K562 (cell line): Measurements from ENCODE around the gene XKR7. TPM values are rescaled to one million over a fixed set of nuclear protein-coding genes. Genes with fewer than 3 reads are reported as not detected.

Experiments
- ATAC-seq: fragments of 200-7000 bp; cut with Tn5 transposase; 3 replicates; pipeline ENCODE4 v1.9.1; 2020; ENCODE audit warnings: moderate library complexity
- BruUV-seq: library from RNA; stranded (reverse); fragments of 400-500 nt; replicated peaks from 2 replicates; lab custom pipeline; 2021; lab: Mats Ljungman, UMichigan
- CTCF ChIA-PET: fragments of 300-600 bp; formaldehyde crosslinking; extraction: SDS; loops from one replicate; lab custom pipeline; 2021; ENCODE audit warnings: low intra/inter-chr PET ratio; lab: Yijun Ruan, JAX
- POLR2A ChIA-PET: fragments of 300-600, 350-650 bp; sonication (Branson Sonifier 250); formaldehyde crosslinking; extraction: SDS; loops from one replicate; lab custom pipeline; 2021; ENCODE audit warnings: antibody characterized with exemption, inconsistent platforms; lab: Yijun Ruan, JAX
- DNase-seq, 4 experiments: peaks; one replicate each; pipeline versions ENCODE4 v3.0.0 to v3.0.0-alpha.2; 2011 to 2018; ENCODE audit warnings: low spot score in 3 of 4, mixed read lengths in 3 of 4; ENCODE audit errors: extremely low read depth in 1 of 4
- FAIRE-seq: peaks from 2 replicates; lab custom pipeline; 2011; peaks lifted over from hg19 to GRCh38; lab: Jason Lieb, UNC
- H2AFZ ChIP-seq: 2 replicates; pipeline ENCODE4 v1.6.0; 2011; ENCODE audit warnings: low read depth, low read length, control low read depth, inconsistent platforms
- H3K27ac ChIP-seq: fragments of 200-600 bp; 3 replicates; pipeline ENCODE4 v1.8.0; 2011; ENCODE audit warnings: low read depth, mild to moderate bottlenecking, control low read depth, inconsistent platforms, low read length, moderate library complexity, mixed read lengths; ENCODE audit errors: extremely low read depth
- H3K27me3 ChIP-seq, 2 experiments: fragments of 300-600 bp in 1 of 2; 2 replicates in 1 of 2; 3 replicates in 1 of 2; pipeline versions ENCODE4 v1.6.0 to v1.8.0; 2011; ENCODE audit warnings: inconsistent platforms in 2 of 2, low read length in 2 of 2, mild to moderate bottlenecking in 1 of 2, mixed read lengths in 1 of 2, moderate library complexity in 1 of 2; ENCODE audit not compliant: control insufficient read depth in 2 of 2, insufficient read depth in 2 of 2
- H3K36me3 ChIP-seq: fragments of 300-600 bp; 3 replicates; pipeline ENCODE4 v1.8.0; 2011; ENCODE audit warnings: mild to moderate bottlenecking, low read length, inconsistent platforms; ENCODE audit not compliant: control insufficient read depth, insufficient read depth
- H3K4me1 ChIP-seq, 2 experiments: fragments of 200-600 bp in 1 of 2; replicated peaks in 1 of 2; 2 replicates in 1 of 2; 3 replicates in 1 of 2; pipeline versions ENCODE4 v1.5.1 to v1.8.0; 2011; ENCODE audit warnings: inconsistent platforms in 2 of 2, low read length in 2 of 2, mild to moderate bottlenecking in 1 of 2, mixed read lengths in 1 of 2, moderate library complexity in 1 of 2; ENCODE audit not compliant: control insufficient read depth in 2 of 2, insufficient read depth in 2 of 2
- H3K4me2 ChIP-seq: 2 replicates; pipeline ENCODE4 v1.6.1; 2011; ENCODE audit warnings: low read length, control low read depth, inconsistent platforms, mixed read lengths; ENCODE audit not compliant: insufficient read depth
- H3K4me3 ChIP-seq: fragments of 200-600 bp; sonication (generic), shearing (Covaris generic); 2 replicates; pipeline ENCODE4 v1.5.1; 2016; ENCODE audit warnings: control low read depth, inconsistent platforms
- H3K79me2 ChIP-seq: fragments of 200-600 bp; 3 replicates; pipeline ENCODE4 v1.8.0; 2011; ENCODE audit warnings: low read length, inconsistent platforms; ENCODE audit not compliant: control insufficient read depth, insufficient read depth
- H3K9ac ChIP-seq, 2 experiments: 2 replicates each; pipeline versions ENCODE4 v1.6.0 to v1.6.1; 2011; ENCODE audit warnings: low read depth in 2 of 2, low read length in 2 of 2, control low read depth in 1 of 2, inconsistent platforms in 1 of 2, mild to moderate bottlenecking in 1 of 2, mixed read lengths in 1 of 2; ENCODE audit not compliant: insufficient read depth in 1 of 2
- H3K9me1 ChIP-seq: one replicate; pipeline ENCODE4 v1.6.0; 2011; ENCODE audit warnings: inconsistent platforms, mild to moderate bottlenecking, low read length, moderate library complexity; ENCODE audit not compliant: control insufficient read depth, insufficient read depth
- H3K9me3 ChIP-seq: replicated peaks from 2 replicates; pipeline ENCODE4 v1.5.1; 2011; ENCODE audit warnings: low read depth, low read length, inconsistent platforms; ENCODE audit not compliant: control insufficient read depth, insufficient read depth
- H4K20me1 ChIP-seq: replicated peaks from 2 replicates; pipeline ENCODE4 v1.6.1; 2011; ENCODE audit warnings: low read length, inconsistent platforms, mixed read lengths; ENCODE audit not compliant: control insufficient read depth, insufficient read depth
- CREM ChIP-seq: IDR thresholded peaks from 2 replicates; pipeline ENCODE4 v1.6.1; 2014; ENCODE audit warnings: antibody characterized with exemption, low read depth
- GATA2 ChIP-seq: sonication (generic); formaldehyde crosslinking; IDR thresholded peaks from 2 replicates; pipeline ENCODE4 v1.4.0; 2020; ENCODE audit warnings: mild to moderate bottlenecking, missing genetic modification reagents
- LCOR ChIP-seq: sonication (generic); formaldehyde crosslinking; IDR thresholded peaks from 2 replicates; pipeline ENCODE4 v1.8.0; 2022; ENCODE audit warnings: mild to moderate bottlenecking, missing genetic modification reagents
- MEF2D ChIP-seq: conservative IDR thresholded peaks from 2 replicates; pipeline ENCODE4 v1.6.1; 2016; ENCODE audit warnings: low read depth, missing genetic modification characterization, missing compliant biosample characterization
- NR2C1 ChIP-seq, 2 experiments: fragments of 450-650 bp; IDR thresholded peaks; 2 replicates each; pipeline ENCODE4 v1.6.1; 2017; ENCODE audit warnings: mild to moderate bottlenecking in 2 of 2, antibody characterized with exemption in 1 of 2, inconsistent platforms in 1 of 2, missing compliant biosample characterization in 1 of 2, missing genetic modification characterization in 1 of 2
- PHF8 ChIP-seq: fragments of 200-600 bp; sonication (generic); IDR thresholded peaks from 2 replicates; pipeline ENCODE4 v1.6.1; 2012; ENCODE audit warnings: mixed run types, mild to moderate bottlenecking, inconsistent platforms, low read length, moderate library complexity, borderline replicate concordance
- POLR2A ChIP-seq: fragments of 450-650 bp; conservative IDR thresholded peaks from 2 replicates; pipeline ENCODE4 v1.6.1; 2016
- PPARD ChIP-seq: fragments of 250-450 bp; sonication (Bioruptor Pico); IDR thresholded peaks from 2 replicates; pipeline ENCODE4 v1.8.0; 2022; ENCODE audit warnings: inconsistent platforms, mild to moderate bottlenecking, moderate library complexity
- SNRNP70 ChIP-seq: fragments of 200-400 bp; formaldehyde crosslinking; optimal IDR thresholded peaks from 2 replicates; pipeline ENCODE3; 2017; ENCODE audit warnings: low read depth, low read length
- SRSF1 ChIP-seq: fragments of 200-400 bp; formaldehyde crosslinking; IDR thresholded peaks from 2 replicates; pipeline ENCODE4 v1.6.1; 2017; ENCODE audit warnings: mild to moderate bottlenecking, low read depth, low read length, moderate library complexity
- TOE1 ChIP-seq, 2 experiments: fragments of 450-650 bp in 1 of 2; sonication (generic) in 1 of 2; formaldehyde crosslinking in 1 of 2; IDR thresholded peaks; 2 replicates each; pipeline versions ENCODE4 v1.7.1 to v1.8.0; 2016 to 2022; ENCODE audit warnings: borderline replicate concordance in 2 of 2, mild to moderate bottlenecking in 2 of 2, antibody characterized with exemption in 1 of 2, inconsistent platforms in 1 of 2, low read depth in 1 of 2, missing genetic modification reagents in 1 of 2, moderate library complexity in 1 of 2
- ZNF124 ChIP-seq: sonication (generic); formaldehyde crosslinking; IDR thresholded peaks from 2 replicates; pipeline ENCODE4 v1.8.1; 2022; ENCODE audit warnings: missing genetic modification reagents
- WGBS: fragments of 100-300 bp; shearing (Covaris generic); methylation state at CpG from one replicate; pipeline ENCODE4 v1.1.6; 2016; ENCODE audit warnings: low coverage, mixed read lengths; ENCODE audit not compliant: insufficient coverage; ENCODE audit errors: missing lambda C conversion rate; 5-methylcytosine and 5-hydroxymethylcytosine counted together
- in situ Hi-C: fragments of 300-500 bp; cut with MboI; formaldehyde crosslinking; loops from 4 replicates; pipeline ENCODE4 v1.15.0; 2018; ENCODE audit warnings: inconsistent platforms, mixed read lengths
- intact Hi-C: fragments of 100-400 bp; cut with micrococcal nuclease; formaldehyde crosslinking; loops from 2 replicates; pipeline ENCODE4 v1.14.2; 2022
- polyA plus RNA-seq, 8 experiments: library from polyadenylated mRNA; depleted of rRNA in 4 of 8; stranded (reverse) in 5 of 8; unstranded in 3 of 8; fragments of >200 nt; fragmentation: Nextera tagmentation in 2 of 8; fragmentation: Illumina TruSeq in 1 of 8; extraction: Ambion mirVana in 2 of 8; extraction: Trizol in 1 of 8; gene quantifications; 2 replicates each; pipeline versions ENCODE4 v1.2.1 to v1.2.3, GENCODE V29; 2011 to 2014; ENCODE audit warnings: inconsistent platforms in 1 of 8, missing spikeins in 1 of 8
- total RNA-seq, 7 experiments: library from RNA; depleted of rRNA in 6 of 7; stranded (reverse); fragments of >200 nt in 6 of 7; fragmentation: Illumina TruSeq in 2 of 7; extraction: Trizol in 2 of 7; gene quantifications; 2 replicates each; pipeline versions ENCODE4 v1.2.1 to v1.2.3, GENCODE V29; 2011 to 2021; ENCODE audit warnings: low replicate concordance in 1 of 7
- TF ChIP-seq, protein P1 (sequence below): fragments of 150-350 bp; conservative IDR thresholded peaks from 2 replicates; pipeline ENCODE4 v1.6.1; 2014; ENCODE audit warnings: low read length

The XKR7 gene
- total and polyA plus RNA-seq, 9 of the 15 experiments (the other 6 are each of a cell fraction or from before 2014, with no cell fraction given): 0.02 TPM; not detected in 8

DNA sequence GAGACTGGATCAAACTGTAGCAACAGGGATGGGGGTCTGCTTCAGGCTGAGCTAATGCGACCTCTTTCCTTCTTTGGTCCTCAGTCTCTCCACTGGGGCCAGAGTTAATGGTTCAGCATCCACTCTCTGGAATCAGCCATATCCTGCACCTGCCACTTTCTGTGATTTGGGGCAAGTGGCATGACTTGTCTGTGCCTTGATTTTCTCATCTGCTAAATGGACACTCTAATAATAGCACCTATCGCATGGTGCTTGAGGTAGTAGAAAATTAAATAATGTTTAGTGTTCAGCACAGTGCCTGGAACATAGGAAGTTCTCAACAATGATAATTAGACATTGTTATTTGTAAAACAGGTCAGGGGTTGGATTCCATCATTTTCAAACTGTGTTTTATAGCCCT is 6.3 kb downstream of the XKR7 start:
- POLR2A ChIA-PET: no interaction called here
- Histone ChIP-seq H3K27me3 (peaks cover 13 to 23% of the 10 kb centered on the region in 2 experiments; a peak in 3 of 5 replicates), H3K9me3 (no peaks in the 10 kb centered on the region), H3K4me3 (no peak overlapping the region), H3K9me1 (no peaks in the 10 kb centered on the region), H3K36me3 (no peaks in the 10 kb centered on the region), H2AFZ (no peak overlapping the region)
- no peak for DNase-seq
- intact Hi-C loops: no loop called here
- TF ChIP-seq LCOR (CRISPR knock-in tag) (no peak), GATA2 (CRISPR knock-in tag) (no peak), MEF2D (no peak), PPARD (CRISPR knock-in tag) (no peak), PHF8 (no peak)
- TF ChIP-seq, all 486 proteins: peak for 0
- Histone ChIP-seq H3K9ac (no peak overlapping the region), H4K20me1 (no peaks in the 10 kb centered on the region; the same call in 1 of the 2 replicates), H3K27ac (no peak overlapping the region), H3K4me1 (no peaks in the 10 kb centered on the region), H3K79me2 (no peaks in the 10 kb centered on the region), H3K4me2 (no peak overlapping the region)
- WGBS: 0% methylated on average over 2 of the region's 2 CpGs
- CTCF ChIA-PET: no interaction called here
- in situ Hi-C loops: no loop called here
- BruUV-seq: no TSS peak
- ATAC-seq (no peak), FAIRE-seq (no peak)

DNA sequence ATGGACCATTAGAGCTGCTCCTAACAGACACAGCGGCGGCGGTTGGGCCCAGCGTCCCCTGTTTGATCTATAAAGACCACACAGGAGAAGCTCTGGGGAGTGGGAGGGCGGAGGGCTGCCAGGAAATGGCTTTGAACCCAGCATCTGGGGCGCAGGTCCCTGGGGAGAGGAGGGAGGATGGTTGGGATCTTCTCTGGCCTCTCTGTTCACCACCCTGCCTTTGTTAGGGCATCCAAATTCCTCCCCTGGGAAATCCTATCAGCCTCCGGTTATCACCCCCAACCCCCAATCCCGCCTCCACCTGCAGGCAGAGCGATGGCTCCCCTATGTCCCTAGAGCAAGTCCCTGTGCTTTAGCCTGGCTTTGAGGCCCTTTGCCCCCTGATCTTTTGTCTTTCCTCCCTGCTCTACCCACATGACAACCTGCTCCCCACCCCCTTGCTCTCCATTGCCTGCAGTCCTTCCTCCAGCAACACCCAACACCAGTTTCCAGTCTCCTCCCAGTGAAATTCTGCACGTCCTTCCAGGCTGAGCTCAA is 7.1 kb downstream of the XKR7 start:
- no TSS peak for BruUV-seq
- ChIA-PET CTCF (no interaction called here), POLR2A (no interaction called here)
- Histone ChIP-seq H3K79me2 (no peaks in the 10 kb centered on the region), H4K20me1 (no peaks in the 10 kb centered on the region; the same call in 1 of the 2 replicates), H3K27ac (no peak overlapping the region), H3K9ac (no peak overlapping the region), H2AFZ (no peak overlapping the region), H3K4me2 (no peak overlapping the region), H3K9me3 (no peaks in the 10 kb centered on the region), H3K4me1 (no peaks in the 10 kb centered on the region), H3K27me3 (peaks cover 13 to 23% of the 10 kb centered on the region in 2 experiments; a peak in 3 of 5 replicates), H3K4me3 (no peak overlapping the region), H3K36me3 (no peaks in the 10 kb centered on the region), H3K9me1 (no peaks in the 10 kb centered on the region)
- WGBS: 0% methylated on average over 9 of the region's 10 CpGs
- ATAC-seq (no peak), DNase-seq (no peak), FAIRE-seq (no peak)
- in situ Hi-C loops: no loop called here
- intact Hi-C loops: no loop called here
- TF ChIP-seq TOE1 (IDR thresholded peaks at IDR 0.05; ENCODE audit: borderline replicate concordance): no peak
- TF ChIP-seq TOE1 (CRISPR knock-in tag; IDR thresholded peaks at IDR 0.05; ENCODE audit: borderline replicate concordance, low read depth): no peak
- TF ChIP-seq CREM: no peak
- TF ChIP-seq, protein P1, sequence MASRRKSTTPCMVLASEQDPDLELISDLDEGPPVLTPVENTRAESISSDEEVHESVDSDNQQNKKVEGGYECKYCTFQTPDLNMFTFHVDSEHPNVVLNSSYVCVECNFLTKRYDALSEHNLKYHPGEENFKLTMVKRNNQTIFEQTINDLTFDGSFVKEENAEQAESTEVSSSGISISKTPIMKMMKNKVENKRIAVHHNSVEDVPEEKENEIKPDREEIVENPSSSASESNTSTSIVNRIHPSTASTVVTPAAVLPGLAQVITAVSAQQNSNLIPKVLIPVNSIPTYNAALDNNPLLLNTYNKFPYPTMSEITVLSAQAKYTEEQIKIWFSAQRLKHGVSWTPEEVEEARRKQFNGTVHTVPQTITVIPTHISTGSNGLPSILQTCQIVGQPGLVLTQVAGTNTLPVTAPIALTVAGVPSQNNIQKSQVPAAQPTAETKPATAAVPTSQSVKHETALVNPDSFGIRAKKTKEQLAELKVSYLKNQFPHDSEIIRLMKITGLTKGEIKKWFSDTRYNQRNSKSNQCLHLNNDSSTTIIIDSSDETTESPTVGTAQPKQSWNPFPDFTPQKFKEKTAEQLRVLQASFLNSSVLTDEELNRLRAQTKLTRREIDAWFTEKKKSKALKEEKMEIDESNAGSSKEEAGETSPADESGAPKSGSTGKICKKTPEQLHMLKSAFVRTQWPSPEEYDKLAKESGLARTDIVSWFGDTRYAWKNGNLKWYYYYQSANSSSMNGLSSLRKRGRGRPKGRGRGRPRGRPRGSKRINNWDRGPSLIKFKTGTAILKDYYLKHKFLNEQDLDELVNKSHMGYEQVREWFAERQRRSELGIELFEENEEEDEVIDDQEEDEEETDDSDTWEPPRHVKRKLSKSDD: no peak
- no peak for TF ChIP-seq SNRNP70
- TF ChIP-seq NR2C1 (IDR thresholded peaks at IDR 0.05): no peak
- TF ChIP-seq NR2C1 (tag; IDR thresholded peaks at IDR 0.05): no peak
- TF ChIP-seq POLR2A: no peak
- TF ChIP-seq SRSF1: no peak
- no peak for TF ChIP-seq ZNF124 (CRISPR knock-in tag)
